Thyroid gland (tissue), 4 donors: ENCODE data around the gene AP2B1.

Experiments
- CTCF ChIP-seq, 6 experiments: fragments of 200-600 bp in 3 of 6; fragments of 450-650 bp in 3 of 6; sonication (generic) in 3 of 6; IDR thresholded peaks; one replicate each; pipeline ENCODE4 v1.5.1; 2016 to 2019; ENCODE audit warnings: antibody characterized with exemption in 6 of 6, mild to moderate bottlenecking in 2 of 6, inconsistent platforms in 1 of 6, moderate library complexity in 1 of 6
- POLR2A ChIP-seq, 2 donors: fragments of 450-650 bp; IDR thresholded peaks; one replicate each; pipeline ENCODE4 v1.6.1; 2017; ENCODE audit warnings: antibody characterized with exemption in 2 of 2, mild to moderate bottlenecking in 2 of 2, moderate library complexity in 1 of 2

GRCh38 chr17:35641032-35641431 lies 53.9 kb downstream of the AP2B1 start:
- TF ChIP-seq CTCF (IDR thresholded peaks at IDR 0.05) (no peak), POLR2A (IDR thresholded peaks at IDR 0.05) (no peak)
